ENCODE measurements around the gene SEZ6L.

DNA sequence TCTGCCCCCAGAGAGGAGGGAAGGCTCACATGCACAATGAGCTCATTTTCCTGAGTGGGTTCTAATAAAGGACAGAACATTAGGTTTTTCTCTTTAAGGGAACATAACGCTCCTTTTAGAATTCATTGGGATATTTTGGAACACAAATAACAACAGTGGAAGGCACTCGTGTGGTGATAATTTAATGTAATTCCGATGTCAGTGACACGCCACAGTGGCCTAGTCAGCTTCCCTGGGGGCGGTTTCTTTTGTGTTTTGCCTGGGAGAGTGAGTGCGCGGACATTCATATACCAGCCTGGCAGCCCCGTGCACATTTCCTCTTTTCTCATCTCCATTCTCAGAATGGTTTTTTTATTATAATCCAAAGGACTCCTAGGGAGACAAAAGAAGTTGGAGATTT lies 41.1 kb downstream of the SEZ6L start:
- TF ChIP-seq, protein P1, sequence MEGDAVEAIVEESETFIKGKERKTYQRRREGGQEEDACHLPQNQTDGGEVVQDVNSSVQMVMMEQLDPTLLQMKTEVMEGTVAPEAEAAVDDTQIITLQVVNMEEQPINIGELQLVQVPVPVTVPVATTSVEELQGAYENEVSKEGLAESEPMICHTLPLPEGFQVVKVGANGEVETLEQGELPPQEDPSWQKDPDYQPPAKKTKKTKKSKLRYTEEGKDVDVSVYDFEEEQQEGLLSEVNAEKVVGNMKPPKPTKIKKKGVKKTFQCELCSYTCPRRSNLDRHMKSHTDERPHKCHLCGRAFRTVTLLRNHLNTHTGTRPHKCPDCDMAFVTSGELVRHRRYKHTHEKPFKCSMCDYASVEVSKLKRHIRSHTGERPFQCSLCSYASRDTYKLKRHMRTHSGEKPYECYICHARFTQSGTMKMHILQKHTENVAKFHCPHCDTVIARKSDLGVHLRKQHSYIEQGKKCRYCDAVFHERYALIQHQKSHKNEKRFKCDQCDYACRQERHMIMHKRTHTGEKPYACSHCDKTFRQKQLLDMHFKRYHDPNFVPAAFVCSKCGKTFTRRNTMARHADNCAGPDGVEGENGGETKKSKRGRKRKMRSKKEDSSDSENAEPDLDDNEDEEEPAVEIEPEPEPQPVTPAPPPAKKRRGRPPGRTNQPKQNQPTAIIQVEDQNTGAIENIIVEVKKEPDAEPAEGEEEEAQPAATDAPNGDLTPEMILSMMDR (IDR thresholded peaks at IDR 0.05; ENCODE audit: insufficient read depth, low read length), result no peak
- TF ChIP-seq POLR2AphosphoS5 (IDR thresholded peaks at IDR 0.05; ENCODE audit: low read depth) (no peak), GABPA (IDR thresholded peaks at IDR 0.05; ENCODE audit: low read depth) (no peak), SPI1 (IDR thresholded peaks at IDR 0.05; ENCODE audit: borderline replicate concordance, low read depth) (no peak)
- TF ChIP-seq, protein P2, sequence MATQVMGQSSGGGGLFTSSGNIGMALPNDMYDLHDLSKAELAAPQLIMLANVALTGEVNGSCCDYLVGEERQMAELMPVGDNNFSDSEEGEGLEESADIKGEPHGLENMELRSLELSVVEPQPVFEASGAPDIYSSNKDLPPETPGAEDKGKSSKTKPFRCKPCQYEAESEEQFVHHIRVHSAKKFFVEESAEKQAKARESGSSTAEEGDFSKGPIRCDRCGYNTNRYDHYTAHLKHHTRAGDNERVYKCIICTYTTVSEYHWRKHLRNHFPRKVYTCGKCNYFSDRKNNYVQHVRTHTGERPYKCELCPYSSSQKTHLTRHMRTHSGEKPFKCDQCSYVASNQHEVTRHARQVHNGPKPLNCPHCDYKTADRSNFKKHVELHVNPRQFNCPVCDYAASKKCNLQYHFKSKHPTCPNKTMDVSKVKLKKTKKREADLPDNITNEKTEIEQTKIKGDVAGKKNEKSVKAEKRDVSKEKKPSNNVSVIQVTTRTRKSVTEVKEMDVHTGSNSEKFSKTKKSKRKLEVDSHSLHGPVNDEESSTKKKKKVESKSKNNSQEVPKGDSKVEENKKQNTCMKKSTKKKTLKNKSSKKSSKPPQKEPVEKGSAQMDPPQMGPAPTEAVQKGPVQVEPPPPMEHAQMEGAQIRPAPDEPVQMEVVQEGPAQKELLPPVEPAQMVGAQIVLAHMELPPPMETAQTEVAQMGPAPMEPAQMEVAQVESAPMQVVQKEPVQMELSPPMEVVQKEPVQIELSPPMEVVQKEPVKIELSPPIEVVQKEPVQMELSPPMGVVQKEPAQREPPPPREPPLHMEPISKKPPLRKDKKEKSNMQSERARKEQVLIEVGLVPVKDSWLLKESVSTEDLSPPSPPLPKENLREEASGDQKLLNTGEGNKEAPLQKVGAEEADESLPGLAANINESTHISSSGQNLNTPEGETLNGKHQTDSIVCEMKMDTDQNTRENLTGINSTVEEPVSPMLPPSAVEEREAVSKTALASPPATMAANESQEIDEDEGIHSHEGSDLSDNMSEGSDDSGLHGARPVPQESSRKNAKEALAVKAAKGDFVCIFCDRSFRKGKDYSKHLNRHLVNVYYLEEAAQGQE (IDR thresholded peaks at IDR 0.05; ENCODE audit: insufficient replicate concordance, low read depth), result no peak
